Medulla oblongata (tissue), 1 donor: ENCODE results near the gene C10orf71.

Source experiments
- DNase-seq: peaks from one replicate; pipeline ENCODE4 v3.0.0-alpha.2; 2015; ENCODE audit errors: extremely low spot score

Gene C10orf71

GRCh38 chr10:49335364-49335972 lies 36.5 kb downstream of the C10orf71 start:
- no peak for DNase-seq

- DNase-seq = no peak
These were observed 39.6 kb downstream of the C10orf71 start for GRCh38 chr10:49338604-49339003.

- no peak for DNase-seq
These were observed 45.9 kb downstream of the C10orf71 start for GRCh38 chr10:49344840-49345239.

- no peak for DNase-seq
These were observed 48.4 kb downstream of the C10orf71 start for GRCh38 chr10:49347342-49347741.

- no peak for DNase-seq
These were observed 48.9 kb downstream of the C10orf71 start for GRCh38 chr10:49347827-49348226.

GRCh38 chr10:49348593-49348992 lies 49.6 kb downstream of the C10orf71 start:
- no peak for DNase-seq

- no peak for DNase-seq
These were observed 50.4 kb downstream of the C10orf71 start for GRCh38 chr10:49349390-49349789.

GRCh38 chr10:49350138-49350537 lies 51.2 kb downstream of the C10orf71 start:
- no peak for DNase-seq

- DNase-seq = no peak
These were observed 52.0 kb downstream of the C10orf71 start for GRCh38 chr10:49350846-49351532.

GRCh38 chr10:49351669-49352068 lies 52.7 kb downstream of the C10orf71 start:
- no peak for DNase-seq

- DNase-seq = no peak
These were observed 53.4 kb downstream of the C10orf71 start for GRCh38 chr10:49352323-49352722.

GRCh38 chr10:49353026-49353894 lies 54.3 kb downstream of the C10orf71 start:
- DNase-seq = no peak

GRCh38 chr10:49353895-49354566 lies 55.1 kb downstream of the C10orf71 start:
- no peak for DNase-seq

GRCh38 chr10:49354593-49354992 lies 55.6 kb downstream of the C10orf71 start:
- DNase-seq = no peak

- DNase-seq = no peak
These were observed 56.3 kb downstream of the C10orf71 start for GRCh38 chr10:49355221-49355620.

GRCh38 chr10:49356181-49356580 lies 57.2 kb downstream of the C10orf71 start:
- DNase-seq = no peak

GRCh38 chr10:49356944-49357343 lies 58.0 kb downstream of the C10orf71 start:
- no peak for DNase-seq

- no peak for DNase-seq
These were observed 58.9 kb downstream of the C10orf71 start for GRCh38 chr10:49357910-49358309.

GRCh38 chr10:49359349-49360270 lies 60.6 kb downstream of the C10orf71 start:
- DNase-seq = no peak

GRCh38 chr10:49360271-49361177 lies 61.6 kb downstream of the C10orf71 start:
- no peak for DNase-seq
